NCI-H2227 (cell line): ENCODE measurements around the gene C12orf76.
A peak's percentile ranks its signal among the peaks of the same experiment; 100 is the strongest.
"Not testable (repeated sequence)": the region's sequence is repeated elsewhere in the genome, so short reads cannot be mapped to it uniquely, and the experiment has no call there.

Experiments
- DNase-seq: peaks from one replicate; lab custom pipeline; 2025; ENCODE audit not compliant: unreplicated experiment; lab: John Stamatoyannopoulos, UW

The C12orf76 gene, protein sequence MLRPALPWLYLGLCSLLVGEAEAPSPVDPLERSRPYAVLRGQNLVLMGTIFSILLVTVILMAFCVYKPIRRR

DNA sequence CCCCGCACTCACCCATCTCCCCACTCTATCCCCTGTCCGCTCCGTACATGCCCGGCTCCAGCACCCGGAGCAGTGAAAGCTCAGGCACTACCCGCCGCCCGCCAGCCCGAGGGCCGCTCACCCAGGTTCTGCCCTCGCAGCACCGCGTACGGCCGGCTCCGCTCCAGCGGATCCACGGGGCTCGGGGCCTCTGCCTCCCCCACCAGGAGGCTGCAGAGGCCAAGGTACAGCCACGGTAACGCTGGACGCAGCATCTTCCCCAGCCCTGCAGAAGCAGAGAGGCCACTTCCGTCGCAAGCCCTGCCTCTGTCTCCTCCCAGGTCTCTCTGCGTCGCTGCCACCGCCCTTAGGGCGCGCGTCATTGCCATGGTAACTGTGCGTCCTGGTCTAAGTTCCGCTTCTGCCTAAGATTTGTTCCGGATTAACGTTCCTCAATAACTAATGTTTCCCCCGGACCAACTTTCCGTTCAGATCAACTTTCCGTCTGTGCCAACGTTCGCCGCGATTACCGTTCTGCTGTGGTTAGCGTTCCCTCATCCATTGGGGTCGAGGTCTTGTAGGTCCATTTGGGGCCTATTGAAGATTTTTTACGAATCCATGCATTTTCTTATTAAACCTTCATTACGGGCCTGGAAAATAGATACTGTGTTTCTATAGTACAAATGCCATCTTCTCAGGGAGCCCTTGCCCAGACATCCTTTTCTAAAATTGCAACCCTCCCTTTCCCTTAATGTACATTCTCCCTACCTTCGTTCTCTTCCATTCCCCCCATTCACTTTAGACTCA, at the start of gene C12orf76:
Gene C12orf76 (minus strand): TSS at position 281 of the 786 bp plus-strand sequence. CDS start 27 bp downstream, at position 254.
- DNase-seq: peak; percentile 98

DNA sequence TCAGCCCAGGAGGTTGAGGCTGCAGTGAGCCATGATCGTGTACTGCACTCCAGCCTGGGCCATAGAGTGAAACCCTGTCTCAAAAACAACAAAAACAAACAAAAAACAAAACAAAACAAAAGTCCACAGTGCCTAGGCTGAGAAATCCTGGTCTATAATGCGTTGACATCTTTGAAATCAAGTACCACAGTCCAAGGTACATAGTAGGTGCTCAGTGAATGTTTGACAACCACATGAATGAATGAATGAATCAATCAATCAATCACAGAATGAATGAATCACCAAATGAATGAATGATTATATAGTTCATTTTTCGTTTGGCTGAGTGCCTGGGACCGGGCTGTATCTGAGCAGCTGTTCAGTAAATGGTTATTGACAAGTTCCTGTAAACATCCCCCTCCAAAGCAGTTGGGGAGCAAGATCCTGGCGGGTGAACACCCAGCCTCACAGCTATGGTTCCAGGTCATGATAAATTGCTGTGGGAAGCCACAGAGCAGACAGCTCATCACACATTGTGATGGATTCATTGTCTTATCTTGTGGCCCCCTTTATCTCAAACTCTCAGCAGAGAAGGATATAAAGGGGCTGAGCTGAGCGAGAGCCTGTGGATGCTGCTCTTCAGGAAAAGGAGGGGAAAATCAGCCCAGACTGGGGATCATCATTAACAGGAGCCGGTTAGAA, 45.4 kb upstream of the C12orf76 start:
- DNase-seq: no peak

DNA sequence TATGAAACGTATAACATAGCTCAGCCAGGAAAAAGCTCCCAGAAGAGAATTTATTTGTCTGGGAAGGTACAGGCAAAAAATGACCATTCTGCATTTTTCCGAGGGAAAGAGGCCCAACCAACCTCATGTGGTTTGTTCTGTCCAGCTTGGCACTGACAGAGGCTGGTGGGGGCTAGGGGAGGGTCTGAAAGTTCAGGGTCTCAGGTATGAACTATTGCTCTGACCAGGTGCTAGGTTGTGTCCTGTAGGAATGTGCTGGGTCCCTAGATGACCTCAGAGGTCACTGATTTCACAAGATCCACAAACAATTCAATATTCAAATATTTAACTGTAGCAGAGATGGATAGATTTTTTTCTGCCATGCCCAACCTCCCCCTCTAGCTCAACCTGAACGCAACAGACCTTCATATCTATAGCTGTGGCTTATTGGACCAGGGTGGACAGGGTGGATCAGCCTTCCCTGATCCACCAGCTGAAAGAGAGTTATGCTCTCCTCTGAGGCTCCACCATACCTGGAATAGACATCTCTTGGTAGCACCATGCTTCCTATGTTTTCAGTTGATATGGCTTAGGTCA, 42.9 kb upstream of the C12orf76 start:
- no peak for DNase-seq

DNA sequence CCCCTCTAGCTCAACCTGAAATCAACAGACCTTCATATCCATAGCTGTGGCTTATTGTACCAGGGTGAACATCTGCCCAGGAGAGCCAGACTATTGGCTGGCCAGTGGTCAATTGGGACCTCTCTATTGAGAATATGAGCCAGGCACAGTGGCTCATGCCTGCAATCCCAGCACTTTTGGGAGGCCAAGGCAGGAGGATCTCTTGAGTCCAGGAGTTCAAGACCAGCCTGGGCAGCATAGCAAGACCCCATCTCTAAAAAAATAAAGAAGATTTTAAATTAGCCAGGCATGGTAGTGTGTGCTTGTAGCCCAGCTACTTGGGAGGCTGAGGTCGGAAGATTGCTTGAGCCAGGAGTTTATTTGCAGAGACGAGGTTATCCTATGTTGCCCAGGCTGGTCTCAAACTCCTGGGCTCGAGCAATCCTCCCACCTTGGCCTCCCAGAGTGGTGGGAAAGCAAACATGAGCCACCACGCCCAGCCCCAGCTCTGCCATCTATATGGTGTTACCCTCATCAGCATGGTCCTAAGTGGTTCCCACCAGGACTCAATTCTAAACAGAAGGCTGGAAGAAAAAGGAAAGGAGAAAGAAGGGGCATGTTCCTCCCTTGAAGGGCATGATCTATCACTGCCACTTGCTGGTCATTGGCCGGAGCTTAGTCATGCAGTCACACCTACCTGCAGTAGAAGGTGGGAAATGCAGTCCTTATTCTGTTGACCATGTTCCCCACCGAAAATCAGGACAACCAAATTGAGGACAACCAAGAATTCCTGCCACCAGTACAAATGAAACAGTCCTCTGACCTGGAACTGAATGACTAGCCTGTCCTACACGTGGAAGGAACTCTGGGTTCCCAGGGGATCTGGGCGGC, 42.2 kb upstream of the C12orf76 start:
- no peak for DNase-seq

DNA sequence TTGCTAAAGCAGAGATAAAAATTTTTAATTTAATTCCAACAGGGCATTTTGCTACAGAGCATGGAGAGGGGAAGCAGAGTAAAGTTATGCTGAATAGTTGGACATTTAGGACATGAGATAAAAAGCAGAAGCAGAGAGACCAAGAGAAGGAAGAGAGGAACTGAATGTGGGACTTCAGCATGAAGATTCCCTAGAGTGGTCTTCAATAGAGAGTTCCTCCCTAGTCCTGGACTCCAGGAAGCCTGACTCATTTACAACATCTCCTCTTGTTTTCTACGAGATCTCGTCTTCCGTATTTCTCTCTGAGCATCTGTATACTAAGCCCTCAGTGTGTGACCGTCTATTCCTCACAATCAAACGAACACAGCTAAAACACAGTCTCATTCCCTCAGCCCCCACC, 40.6 kb upstream of the C12orf76 start:
- DNase-seq: no peak

DNA sequence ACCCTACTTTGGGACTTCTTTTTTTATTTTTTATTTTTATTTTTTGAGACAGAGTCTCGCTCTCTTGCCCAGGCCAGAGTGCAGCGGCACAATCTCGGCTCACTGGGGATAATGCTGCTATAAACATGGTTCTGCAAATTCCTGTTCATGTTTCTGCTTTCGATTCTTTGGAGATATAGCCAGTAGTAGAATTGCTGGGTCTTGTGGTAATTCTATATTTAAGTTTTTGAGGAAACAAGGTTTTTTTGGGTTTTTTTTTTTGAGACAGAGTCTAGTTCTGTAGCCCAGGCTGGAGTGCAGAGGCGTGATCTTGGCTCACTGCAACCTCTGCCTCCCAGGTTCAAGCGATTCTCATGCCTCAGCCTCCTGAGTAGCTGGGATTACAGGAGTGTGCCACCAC, 39.9 kb upstream of the C12orf76 start:
- DNase-seq: not testable (repeated sequence)

DNA sequence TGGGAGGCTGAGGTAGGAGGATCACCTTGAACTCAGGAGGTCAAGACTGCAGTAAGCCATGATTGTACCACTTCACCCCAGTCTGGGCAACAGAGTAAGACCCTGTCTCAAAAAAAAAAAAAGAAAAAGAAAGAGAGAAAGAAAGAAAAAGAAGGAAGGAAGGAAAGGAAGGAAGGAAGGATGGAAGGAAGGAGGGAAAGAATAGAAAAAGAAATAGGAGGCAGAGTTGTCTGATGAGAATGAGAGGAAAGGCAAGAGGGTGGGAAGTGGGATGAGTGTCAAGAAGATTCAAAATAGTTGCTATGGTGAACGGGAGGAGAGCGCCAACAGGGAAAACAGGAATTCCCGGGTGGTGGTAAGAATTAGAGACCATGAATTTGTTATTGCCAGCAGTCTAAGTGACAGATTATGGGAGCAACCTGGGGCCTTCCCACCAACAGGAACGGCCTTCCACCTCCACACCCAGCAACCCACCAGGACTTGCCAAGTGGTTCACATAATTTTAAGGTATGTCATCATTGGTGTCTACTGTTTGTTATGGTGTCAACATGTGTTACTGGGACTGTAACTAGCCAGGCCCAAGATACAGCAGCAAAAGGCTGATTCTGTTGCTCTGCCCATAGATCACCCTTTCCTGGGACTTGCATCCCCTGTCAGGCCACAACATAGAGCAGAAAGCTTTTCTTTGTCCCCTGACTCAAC, 36.1 kb upstream of the C12orf76 start:
- DNase-seq: no peak

DNA sequence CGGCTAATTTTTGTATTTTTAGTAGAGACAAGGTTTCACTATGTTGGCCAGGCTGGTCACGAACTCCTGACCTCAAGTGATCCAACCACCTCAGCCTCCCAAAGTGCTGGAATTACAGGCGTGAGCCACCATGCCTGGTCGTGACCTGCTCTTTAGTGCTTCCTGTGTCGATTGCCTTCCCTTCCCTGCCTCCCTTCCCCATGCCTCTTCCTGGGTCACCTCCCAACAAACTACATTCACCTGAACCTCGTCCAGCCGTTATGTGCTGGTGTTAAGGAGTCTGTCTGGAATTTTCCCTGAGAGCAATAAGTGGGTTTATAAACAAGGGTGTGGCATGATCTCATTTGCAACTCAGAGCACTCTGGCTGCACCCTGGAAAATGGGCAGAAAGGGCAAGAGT, 32.1 kb upstream of the C12orf76 start:
- no peak for DNase-seq

DNA sequence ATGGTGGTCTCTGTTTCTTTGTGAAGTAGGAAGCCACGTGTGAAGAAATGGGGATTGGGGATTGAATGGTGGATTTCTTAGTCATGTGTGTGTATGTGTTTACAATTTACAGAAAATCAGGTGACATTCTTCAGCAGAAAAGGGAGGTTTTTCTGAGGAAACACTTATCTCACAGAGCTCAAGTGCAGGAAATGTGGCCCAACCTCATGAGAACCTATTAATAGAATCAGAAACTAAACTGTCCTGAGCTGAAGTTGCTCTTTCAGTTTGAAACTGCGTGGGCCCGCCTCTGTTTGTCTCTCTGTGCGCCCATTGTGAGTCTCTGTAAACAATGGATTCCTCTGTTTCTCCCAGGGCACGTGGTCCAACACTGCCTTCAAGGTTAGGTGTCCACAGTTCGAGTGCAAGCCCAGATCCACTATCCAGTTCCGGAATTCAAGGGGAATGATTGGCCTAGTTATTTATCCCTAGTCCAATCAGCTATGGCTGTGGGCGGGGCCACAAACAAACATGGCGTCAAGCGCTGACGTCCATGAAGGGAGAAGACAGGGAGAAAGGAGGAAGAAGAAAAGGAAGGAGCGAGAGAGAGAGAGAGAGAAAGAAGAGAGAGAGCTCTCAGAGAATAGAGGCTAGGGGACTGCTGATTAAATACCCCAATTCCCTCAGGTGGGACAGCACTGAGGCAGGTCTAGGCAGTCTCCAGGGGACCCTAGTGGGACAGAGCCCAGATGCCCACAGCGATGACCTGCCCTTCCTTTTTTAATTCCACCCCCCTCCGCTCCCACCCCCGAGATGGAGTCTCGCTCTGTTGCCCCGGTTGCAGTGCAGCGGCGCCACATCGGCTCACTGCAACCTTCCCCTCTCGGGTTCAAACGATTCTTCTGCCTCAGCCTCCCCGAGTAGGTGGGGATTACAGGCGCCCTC, 31.4 kb upstream of the C12orf76 start:
- DNase-seq: no peak

DNA sequence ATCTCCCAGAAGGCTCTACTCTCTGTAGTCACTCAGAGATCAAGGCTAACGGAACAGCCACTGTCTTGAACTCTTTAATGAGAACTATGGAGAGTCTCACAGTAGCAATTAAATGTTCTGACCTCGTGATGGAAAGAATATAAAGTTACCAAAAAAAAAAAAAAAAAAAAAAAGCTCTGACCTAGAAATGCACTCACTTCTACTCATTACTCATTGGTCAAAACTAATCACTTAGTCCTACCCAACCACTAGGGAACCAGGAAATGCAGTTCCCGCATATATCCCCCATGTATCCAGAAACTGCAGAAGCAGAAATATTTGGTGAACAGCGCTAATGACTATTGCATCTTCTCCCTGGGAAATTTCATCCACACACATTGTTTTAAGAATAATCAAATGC, 29.5 kb upstream of the C12orf76 start:
- no peak for DNase-seq

DNA sequence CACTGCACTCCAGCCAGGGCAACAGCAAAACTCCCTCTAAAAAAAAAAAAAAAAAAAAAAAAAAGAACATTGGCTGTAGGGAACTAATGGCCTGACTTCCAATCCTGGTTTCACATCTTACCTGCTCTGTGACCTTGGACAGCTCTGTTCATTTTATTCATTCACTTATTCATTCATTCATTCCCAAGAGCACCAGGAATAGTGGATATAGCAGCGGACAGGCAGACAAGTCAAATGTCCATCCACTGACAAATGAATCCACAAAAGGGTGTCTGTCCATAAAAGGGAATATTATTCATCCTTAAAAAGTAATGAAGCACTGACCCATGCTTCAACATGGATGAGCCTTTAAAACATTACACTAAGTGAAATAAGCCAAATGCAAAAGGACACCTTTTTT, 27.6 kb upstream of the C12orf76 start:
- DNase-seq: no peak

DNA sequence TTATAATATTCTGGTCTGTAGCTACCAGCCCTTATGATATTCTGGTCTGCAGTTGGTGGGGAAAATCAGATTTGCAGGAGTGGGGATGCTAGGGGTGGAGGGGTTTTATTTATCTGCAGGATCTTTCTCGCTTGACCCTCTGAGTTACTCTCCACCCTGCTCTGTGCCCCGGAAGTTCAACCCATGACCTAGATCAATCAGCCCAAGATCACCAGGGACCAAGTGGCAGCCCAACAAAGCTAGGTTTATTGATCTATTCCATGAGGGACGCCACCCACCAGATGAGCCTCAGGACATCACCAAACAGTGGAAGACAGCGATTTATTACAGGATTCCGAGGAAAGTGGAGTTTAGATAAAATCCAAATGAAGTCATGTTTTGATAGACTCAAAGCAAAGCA, 25.8 kb upstream of the C12orf76 start:
- DNase-seq: no peak

DNA sequence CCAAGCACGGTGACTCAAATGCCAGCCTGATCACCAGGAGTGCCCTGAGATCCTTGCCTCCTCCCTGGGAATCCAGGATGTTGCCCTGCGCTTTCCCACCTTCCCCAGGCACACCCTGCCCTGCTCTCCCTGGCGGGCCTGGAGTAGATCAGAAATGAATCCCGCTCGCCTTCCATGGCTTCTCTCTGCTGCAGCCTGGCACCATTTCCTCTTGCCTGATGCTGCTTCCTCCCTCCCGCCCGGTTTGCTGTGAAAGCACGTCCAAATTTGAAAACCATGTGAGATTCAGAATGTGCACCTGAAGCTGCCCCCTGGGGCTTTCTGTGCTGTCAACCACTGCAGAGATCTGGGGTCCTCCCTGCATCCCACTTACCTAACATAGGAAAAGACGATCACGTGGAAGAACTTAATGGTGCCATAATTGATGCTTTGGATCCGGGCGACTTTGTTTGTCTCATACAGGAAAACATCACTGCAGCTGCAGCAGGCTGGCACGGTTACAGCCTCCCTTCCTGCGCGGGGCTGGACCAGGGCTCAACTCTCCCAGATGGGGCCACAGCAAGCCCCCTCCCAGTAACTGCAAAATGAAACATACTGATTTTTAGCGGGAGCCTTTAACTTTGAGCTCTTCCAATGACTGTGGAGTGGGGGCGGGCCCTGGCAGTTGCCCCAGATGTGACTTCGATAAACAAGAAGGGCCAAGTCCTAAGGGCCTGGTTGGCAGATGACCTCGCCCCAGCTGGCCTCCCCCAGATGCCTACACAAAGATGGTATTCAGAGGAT, 24.9 kb upstream of the C12orf76 start:
- peak; percentile 79 for DNase-seq

DNA sequence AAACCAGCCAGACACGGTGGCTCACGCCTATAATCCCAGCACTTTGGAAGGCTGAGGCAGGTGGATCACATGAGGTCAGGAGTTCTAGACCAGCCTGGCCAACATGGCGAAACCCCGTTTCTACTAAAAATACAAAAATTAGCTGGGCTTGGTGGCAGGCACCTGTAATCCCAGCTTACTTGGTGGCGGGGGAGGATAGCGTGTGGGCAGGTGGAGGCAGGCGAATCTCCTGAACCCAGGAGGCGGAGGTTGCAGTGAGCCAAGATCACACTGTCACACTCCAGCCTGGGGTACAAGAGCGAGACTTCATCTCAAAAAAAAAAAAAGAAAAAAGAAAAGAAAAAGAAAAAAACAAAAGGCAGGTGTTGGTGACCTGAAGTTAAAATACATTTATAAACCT, 24.3 kb upstream of the C12orf76 start:
- DNase-seq: not testable (repeated sequence)

DNA sequence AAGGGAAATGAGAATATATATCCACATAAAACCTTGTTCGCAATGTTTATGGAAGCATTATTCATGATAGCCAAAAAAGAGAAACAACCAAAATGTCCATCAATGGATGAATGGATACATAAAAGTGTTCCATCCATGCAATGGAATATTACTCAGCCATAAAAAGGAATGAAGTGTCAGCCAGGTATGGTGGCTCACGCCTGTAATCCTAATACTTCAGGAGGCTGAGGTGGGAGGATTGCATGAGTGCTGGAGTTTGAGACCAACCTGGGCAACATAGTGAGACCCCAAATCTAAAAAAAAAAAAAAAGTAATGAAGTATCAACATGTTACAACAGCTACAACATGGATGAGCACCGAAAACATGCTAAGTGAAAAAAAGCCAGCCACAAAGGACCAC, 23.6 kb upstream of the C12orf76 start:
- DNase-seq: no peak

DNA sequence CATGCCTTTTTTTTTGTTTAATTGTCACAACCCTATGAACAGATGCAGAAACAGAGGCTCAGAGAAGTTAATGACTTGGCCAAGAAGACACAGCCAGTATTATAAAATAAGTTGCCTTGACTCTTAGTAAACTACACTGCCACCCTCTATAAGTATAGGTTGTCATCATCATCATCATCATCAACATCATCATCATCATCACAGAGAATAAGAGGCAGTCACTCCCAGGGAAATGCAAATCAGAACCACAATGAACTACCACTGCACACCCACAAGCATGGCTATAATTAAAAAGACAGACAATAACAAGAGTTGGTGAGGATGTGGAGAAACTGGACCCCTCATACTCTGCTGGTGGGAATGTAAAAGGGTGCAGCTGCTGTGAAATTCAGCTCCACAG, 23.2 kb upstream of the C12orf76 start:
- DNase-seq: no peak

DNA sequence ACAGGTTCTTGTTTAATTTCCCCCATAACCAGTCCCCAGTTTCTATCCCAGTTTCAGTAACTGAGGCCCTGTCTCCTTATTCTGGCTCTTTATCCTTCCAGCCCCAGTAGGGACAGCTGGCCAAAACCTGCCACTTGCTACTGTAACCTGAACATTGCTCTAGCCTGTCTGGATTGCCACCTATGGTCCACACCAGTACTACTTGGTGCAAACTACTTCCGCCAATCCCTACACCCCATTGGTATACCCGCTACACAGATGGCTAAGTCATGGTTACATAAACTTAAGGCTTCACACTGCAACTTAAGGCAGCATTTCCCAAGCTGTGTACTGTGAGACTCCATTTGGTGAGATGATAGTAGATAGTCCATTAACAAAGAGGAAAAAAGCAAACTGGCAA, 20.3 kb upstream of the C12orf76 start:
- DNase-seq: no peak

DNA sequence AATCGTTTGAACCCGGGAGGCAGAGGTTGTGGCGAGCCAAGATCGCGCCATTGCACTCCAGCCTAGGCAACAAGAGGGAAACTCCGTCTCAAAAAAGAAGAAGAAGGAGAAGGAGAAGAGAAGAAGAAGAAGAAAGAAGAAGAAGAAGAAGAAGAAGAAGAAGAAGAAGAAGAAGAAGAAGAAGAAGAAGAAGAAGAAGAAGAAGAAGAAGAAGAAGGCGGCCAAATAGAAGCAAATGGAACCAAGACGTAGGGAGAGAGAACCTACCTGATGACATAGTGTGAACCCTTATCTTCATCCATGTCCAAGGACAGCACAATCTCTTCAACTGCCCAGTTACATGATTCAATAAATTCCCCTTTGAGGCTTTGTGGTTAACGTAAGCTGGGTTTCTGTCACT, 19.8 kb upstream of the C12orf76 start:
- not testable (repeated sequence) for DNase-seq

DNA sequence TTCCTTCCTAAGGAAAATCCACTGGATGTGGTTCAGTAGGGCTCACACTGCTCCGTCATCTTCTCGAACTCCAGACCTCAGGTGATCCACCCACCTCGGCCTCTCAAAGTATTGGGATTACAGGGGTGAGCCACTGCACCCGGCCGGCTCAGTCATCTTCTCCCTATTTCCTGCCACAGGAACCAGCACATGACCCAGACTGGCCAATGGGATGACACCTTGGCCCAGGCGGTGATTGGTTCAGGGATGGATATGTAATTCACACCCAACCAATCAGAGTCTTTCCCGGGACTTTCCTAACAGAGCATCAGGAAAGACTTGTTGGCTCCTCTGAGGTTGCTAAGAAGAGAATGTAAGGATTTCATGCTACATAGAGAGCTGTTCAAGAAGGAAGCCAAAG, 19.2 kb upstream of the C12orf76 start:
- DNase-seq: no peak
